ENCODE measurements around the gene KLHDC10.
"Not testable (repeated sequence)": the region's sequence is repeated elsewhere in the genome, so short reads cannot be mapped to it uniquely, and the experiment has no call there.

KLHDC10 gene

GRCh38 chr7:130079846-130080394 lies 9.6 kb downstream of the KLHDC10 start:
- DNase-seq: no peak

GRCh38 chr7:130083497-130083896 lies 13.2 kb downstream of the KLHDC10 start:
- DNase-seq: not testable (repeated sequence)

- DNase-seq: no peak
Measured at GRCh38 chr7:130084037-130084875, 13.9 kb downstream of the KLHDC10 start.

GRCh38 chr7:130085235-130085634 lies 14.9 kb downstream of the KLHDC10 start:
- DNase-seq: not testable (repeated sequence)

- no peak for DNase-seq
Measured at GRCh38 chr7:130086938-130087337, 16.6 kb downstream of the KLHDC10 start.

GRCh38 chr7:130087364-130087763 lies 17.0 kb downstream of the KLHDC10 start:
- no peak for DNase-seq

- DNase-seq: no peak
Measured at GRCh38 chr7:130090745-130091532, 20.6 kb downstream of the KLHDC10 start.

- no peak for DNase-seq
Measured at GRCh38 chr7:130091999-130092398, 21.7 kb downstream of the KLHDC10 start.

- no peak for DNase-seq
Measured at GRCh38 chr7:130092598-130092997, 22.3 kb downstream of the KLHDC10 start.

GRCh38 chr7:130095812-130096211 lies 25.5 kb downstream of the KLHDC10 start:
- DNase-seq: no peak

GRCh38 chr7:130096243-130096827 lies 26.0 kb downstream of the KLHDC10 start:
- DNase-seq: no peak

GRCh38 chr7:130099331-130099730 lies 29.0 kb downstream of the KLHDC10 start:
- DNase-seq: no peak

GRCh38 chr7:130102588-130102987 lies 32.3 kb downstream of the KLHDC10 start:
- DNase-seq: no peak

GRCh38 chr7:130107949-130108674 lies 37.8 kb downstream of the KLHDC10 start:
- no peak for DNase-seq

- DNase-seq: no peak
Measured at GRCh38 chr7:130108809-130109208, 38.5 kb downstream of the KLHDC10 start.

GRCh38 chr7:130112093-130112492 lies 41.8 kb downstream of the KLHDC10 start:
- no peak for DNase-seq

GRCh38 chr7:130112662-130113425 lies 42.5 kb downstream of the KLHDC10 start:
- DNase-seq: no peak

GRCh38 chr7:130113426-130113805 lies 43.1 kb downstream of the KLHDC10 start:
- not testable (repeated sequence) for DNase-seq

- DNase-seq: no peak
Measured at GRCh38 chr7:130113887-130114286, 43.6 kb downstream of the KLHDC10 start.

GRCh38 chr7:130114374-130114773 lies 44.0 kb downstream of the KLHDC10 start:
- no peak for DNase-seq

- DNase-seq: no peak
Measured at GRCh38 chr7:130114776-130115175, 44.4 kb downstream of the KLHDC10 start.

GRCh38 chr7:130118294-130118693 lies 48.0 kb downstream of the KLHDC10 start:
- DNase-seq: no peak

Data from activated CD8-positive, alpha-beta memory T cell treated with anti-CD3 and anti-CD28 coated beads, Interleukin-2, amount 50 U/mL, for 4 hours (primary cell).